GM10266 (cell line): ENCODE measurements around the gene RALBP1.

ENCODE experiments used
- DNase-seq: peaks from one replicate; pipeline ENCODE4 v3.0.0; 2012; ENCODE audit errors: extremely low spot score
- TF ChIP-seq, protein P1 (sequence below): IDR thresholded peaks from 2 replicates; pipeline ENCODE4 v1.5.1; 2012; ENCODE audit warnings: mild to moderate bottlenecking, low read depth; ENCODE audit not compliant: control insufficient read depth, insufficient read depth; ENCODE audit errors: missing control alignments

RALBP1 gene

DNA sequence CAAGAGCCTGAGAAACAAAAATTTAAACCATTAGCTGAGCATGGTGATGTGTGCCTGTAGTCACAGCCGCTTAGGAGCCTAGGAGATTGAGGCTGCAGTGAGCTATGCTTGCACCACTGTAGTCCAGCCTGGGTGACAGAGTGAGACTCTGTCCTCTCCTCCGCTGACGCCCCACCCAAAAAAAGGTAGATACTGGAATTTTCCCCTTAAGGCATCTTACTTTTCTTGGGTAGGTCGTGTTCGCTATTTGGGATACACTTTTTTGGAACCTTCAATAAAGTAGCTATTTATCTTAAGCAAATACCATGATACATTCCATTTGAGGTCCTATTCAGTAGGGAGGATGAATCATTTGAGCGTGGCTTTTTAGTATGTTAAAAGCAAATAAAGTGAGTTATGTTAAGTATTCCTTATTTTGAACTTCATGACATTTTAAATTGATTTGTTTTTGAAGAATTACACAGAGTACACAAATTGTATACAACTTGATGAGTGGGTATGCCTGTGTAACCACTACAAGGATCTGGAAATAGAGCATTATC is 38.7 kb downstream of the RALBP1 start:
- TF ChIP-seq, protein P1, sequence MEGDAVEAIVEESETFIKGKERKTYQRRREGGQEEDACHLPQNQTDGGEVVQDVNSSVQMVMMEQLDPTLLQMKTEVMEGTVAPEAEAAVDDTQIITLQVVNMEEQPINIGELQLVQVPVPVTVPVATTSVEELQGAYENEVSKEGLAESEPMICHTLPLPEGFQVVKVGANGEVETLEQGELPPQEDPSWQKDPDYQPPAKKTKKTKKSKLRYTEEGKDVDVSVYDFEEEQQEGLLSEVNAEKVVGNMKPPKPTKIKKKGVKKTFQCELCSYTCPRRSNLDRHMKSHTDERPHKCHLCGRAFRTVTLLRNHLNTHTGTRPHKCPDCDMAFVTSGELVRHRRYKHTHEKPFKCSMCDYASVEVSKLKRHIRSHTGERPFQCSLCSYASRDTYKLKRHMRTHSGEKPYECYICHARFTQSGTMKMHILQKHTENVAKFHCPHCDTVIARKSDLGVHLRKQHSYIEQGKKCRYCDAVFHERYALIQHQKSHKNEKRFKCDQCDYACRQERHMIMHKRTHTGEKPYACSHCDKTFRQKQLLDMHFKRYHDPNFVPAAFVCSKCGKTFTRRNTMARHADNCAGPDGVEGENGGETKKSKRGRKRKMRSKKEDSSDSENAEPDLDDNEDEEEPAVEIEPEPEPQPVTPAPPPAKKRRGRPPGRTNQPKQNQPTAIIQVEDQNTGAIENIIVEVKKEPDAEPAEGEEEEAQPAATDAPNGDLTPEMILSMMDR, result no peak
- no peak for DNase-seq

DNA sequence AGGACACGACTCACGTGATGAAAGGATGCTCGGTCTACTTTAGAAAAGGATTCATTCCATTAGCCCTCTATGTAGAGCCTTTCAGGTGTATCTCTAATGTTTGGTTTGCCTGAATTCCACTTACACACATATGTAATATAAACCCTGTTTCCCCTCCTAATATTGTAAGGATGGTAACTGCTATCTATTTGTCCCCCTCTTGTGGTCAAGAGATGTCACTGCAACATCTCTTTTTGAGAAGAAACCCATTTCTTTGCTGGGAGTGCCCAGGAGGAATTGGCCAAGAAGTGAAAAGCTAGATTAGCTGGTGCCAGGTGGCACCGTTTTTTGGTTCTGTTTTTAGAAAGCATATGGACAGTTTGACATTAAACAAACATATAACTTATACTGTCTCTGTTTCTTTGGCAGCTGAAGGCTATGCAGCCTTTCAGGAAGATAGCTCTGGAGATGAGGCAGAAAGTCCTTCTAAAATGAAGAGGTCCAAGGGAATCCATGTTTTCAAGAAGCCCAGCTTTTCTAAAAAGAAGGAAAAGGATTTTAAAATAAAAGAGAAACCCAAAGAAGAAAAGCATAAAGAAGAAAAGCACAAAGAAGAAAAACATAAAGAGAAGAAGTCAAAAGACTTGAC is 41.2 kb downstream of the RALBP1 start:
- peak; percentile 43 for DNase-seq
- TF ChIP-seq, protein P1, result peak; percentile 74

DNA sequence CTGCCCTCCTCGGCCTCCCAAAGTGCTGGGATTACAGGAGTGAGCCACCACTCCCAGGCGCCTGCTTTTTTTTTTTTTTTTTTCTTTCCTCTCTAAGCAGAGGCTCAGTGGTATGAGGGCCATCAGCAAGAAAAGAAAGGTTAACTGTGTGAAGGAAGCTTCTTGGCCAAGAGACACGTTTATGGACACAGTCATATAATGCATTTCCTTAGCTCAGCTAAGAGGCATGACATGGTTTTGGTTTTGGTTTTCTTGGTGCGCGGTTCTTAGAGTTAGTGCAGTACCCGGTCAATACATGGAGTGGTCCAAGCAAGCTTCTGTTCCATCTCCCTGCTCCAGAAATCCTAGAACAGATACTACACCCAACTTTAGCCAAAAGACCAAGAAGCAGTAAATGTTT is 42.6 kb downstream of the RALBP1 start:
- TF ChIP-seq, protein P1, result no peak
- no peak for DNase-seq

DNA sequence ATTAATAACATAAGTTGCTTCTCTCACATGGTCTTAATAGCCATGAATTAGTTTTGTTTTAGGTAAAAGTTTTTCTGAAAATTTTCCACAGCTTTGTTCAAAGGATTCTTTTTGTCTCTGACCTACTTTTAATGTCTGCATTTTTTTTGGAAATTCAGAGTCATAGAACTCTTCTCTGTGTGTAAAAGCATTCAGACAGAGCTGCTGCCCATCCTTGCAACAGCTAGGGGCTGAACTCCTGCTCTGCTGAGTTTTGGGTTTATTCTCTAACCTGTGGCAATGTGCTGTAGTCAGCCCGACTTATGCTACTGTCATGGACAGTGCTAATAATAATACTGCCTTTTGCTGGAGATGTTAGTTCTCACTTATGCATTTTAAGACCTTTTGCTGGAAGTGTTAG is 44.1 kb downstream of the RALBP1 start:
- TF ChIP-seq, protein P1, result no peak

DNA sequence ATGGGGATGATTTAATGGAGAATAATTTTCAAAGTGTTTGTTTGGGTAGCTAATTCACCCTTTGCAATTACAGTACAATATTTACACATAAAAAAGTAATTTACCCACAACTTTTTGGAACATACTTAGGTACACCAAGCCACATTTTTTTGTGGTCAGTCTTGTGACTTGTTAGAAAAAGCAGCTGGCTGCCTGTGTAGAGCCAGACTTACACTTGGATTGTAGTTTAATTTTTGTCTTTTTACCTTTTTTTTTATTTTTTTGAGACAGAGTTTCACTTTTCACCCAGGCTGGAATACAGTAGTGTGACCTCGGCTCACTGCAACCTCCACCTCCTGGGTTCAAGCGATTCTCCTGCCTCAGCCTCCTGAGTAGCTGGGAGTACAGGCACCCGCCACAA is 45.4 kb downstream of the RALBP1 start:
- DNase-seq, result no peak
- TF ChIP-seq, protein P1, result no peak

More for the DNA sequence above, 44.1 kb downstream of the RALBP1 start:
- no peak for DNase-seq

DNA sequence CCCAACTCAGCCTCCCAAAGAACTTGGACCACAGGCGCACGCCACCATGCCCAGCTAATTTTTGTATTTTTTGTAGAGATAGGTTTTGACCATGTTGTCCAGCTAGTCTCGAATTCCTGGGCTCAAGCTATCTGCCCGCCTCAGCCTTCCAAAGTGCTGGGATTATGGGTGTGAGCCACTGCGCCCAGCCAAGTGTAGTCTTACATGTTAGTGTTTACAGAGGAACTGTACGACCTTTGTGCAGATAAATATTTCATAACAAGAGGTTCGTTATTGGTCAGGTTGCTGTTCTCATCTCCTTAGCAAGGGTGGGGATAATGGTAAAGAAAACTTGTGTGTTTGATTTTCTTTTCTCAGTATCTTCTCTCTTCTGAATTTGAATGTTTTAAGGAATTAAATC is 46.5 kb downstream of the RALBP1 start:
- TF ChIP-seq, protein P1, result no peak
- DNase-seq, result no peak

DNA sequence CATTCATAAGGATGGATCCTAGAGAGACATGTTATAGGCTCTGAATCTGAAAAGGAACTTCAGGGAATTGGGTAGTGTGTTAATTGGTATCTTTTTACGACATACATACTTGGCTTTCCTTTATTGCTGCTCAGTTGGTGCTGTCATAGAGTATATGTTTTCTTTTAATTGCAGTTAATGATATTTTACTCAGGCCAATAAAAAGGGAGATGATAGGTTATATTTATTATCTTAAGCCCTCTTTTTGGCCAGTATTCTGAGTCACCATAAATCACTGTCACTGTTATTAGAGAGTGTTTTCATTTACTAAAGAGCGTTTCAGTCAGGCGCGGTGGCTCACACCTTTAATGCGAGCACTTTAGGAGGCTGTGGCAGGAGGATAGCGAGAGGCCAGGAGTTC is 47.6 kb downstream of the RALBP1 start:
- TF ChIP-seq, protein P1, result no peak
- DNase-seq, result no peak
